ENCODE measurements around the gene MS4A3. TPM values are rescaled to one million over a fixed set of nuclear protein-coding genes. Genes with fewer than 3 reads are reported as not detected.
"Not testable (repeated sequence)": the region's sequence is repeated elsewhere in the genome, so short reads cannot be mapped to it uniquely, and the experiment has no call there.

Gene MS4A3
- total RNA-seq, 2 experiments from 2014 or later: not detected

DNA sequence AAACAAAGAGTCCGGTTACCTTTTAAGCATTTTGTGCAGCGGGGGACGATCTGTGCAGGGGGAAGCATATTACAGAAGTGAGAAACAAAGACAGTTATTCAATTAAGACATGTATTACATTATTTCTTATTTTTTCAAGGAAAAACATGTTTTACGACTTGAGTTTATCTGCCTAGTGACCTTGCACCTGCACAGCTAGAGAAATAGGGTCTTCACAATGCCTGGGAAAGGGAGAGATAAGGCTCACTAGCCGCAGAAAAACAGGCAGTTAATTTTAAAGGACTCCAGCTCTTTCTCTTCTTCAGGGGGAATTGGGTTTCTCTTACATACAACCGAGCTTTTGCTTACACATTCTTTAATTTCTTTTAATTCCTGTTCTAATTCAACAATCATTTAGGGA lies 15.2 kb downstream of the MS4A3 start:
- ATAC-seq; H3K4me3 Mint-ChIP-seq; H3K4me1 Mint-ChIP-seq; H3K9me3 Mint-ChIP-seq (ENCODE audit: low read depth); H3K36me3 Mint-ChIP-seq; DNase-seq; CTCF ChIA-PET; H3K27ac Mint-ChIP-seq; H3K27me3 Mint-ChIP-seq: not testable (repeated sequence)

DNA sequence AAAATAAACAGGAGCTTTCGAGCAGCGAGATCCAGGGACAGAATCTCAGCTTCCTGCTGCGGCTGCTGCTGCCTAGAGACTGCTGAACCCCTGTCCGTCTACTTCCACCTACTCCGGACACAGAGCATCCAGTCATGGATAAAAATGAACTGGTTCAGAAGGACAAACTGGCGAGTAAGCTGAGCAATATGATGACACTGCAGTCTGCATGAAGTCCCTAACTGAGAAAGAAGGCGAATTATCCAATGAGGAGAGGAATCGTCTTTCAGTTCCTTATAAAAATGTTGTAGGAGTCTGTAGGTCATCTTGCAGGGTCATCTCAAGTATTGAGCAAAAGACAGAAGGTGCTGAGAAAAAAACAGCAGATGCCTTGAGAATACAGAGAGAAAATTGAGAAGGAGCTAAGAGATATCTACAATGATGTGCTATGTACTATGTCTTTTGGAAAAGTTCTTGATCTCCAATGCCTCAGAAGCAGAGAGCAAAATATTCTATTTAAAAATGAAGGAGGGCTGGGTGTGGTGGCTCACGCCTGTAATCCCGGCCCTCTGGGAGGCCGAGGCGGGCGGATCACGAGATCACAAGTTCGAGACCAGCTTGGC lies 20.9 kb downstream of the MS4A3 start:
- peaks cover 3% of the 10 kb centered on the region for H3K27me3 Mint-ChIP-seq
- ATAC-seq: no peak
- H3K4me1 Mint-ChIP-seq: no peaks in the 10 kb centered on the region
- CTCF ChIA-PET: no interaction called here
- no peak overlapping the region for H3K4me3 Mint-ChIP-seq
- H3K36me3 Mint-ChIP-seq: no peaks in the 10 kb centered on the region
- no peaks in the 10 kb centered on the region for H3K9me3 Mint-ChIP-seq (ENCODE audit: low read depth)
- no peak overlapping the region for H3K27ac Mint-ChIP-seq
- DNase-seq: no peak

DNA sequence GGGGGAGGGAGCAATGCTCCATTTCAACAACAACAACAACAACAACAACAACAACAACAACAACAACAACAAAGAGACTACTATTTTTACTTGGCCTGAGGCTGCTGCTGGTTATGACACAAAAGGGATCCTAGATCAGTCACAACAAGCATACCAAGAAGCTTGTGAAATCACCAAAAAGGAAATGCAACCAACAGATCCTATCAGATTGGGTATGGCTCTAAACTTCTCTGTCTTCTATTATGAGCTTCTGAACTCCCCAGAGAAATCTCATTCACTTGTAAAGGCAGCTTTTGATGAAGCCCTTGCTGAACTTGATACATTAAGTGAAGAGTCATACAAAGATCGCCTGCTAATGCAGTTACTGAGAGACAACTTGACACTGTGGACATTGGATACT lies 21.5 kb downstream of the MS4A3 start:
- Mint-ChIP-seq H3K27ac (no peak overlapping the region), H3K27me3 (peaks cover 5% of the 10 kb centered on the region), H3K36me3 (no peaks in the 10 kb centered on the region), H3K9me3 (ENCODE audit: low read depth) (no peaks in the 10 kb centered on the region), H3K4me3 (no peak overlapping the region), H3K4me1 (no peaks in the 10 kb centered on the region)
- DNase-seq: no peak
- CTCF ChIA-PET: no interaction called here
- ATAC-seq: no peak

DNA sequence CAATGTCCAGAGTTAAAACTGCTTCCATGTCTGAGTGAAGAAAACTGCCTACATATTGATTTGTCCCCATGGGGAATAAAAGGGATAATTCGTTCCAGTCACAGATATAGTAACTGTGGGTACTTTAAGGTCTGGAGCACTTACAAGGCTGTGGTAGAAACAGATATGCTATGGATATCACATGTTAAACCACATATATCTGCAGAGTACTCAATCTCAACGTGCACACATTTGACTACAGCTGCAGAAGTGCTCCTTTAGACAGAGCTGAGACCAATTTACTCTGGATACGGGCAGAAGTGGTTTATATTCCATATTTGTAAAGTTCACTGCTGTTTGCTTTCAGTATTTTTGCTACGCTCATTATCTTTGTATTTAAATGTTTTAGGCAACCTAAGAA lies 22.3 kb downstream of the MS4A3 start:
- peaks cover 5% of the 10 kb centered on the region for H3K27me3 Mint-ChIP-seq
- H3K27ac Mint-ChIP-seq: no peak overlapping the region
- no peak overlapping the region for H3K4me3 Mint-ChIP-seq
- no peaks in the 10 kb centered on the region for H3K4me1 Mint-ChIP-seq
- CTCF ChIA-PET: no interaction called here
- no peaks in the 10 kb centered on the region for H3K36me3 Mint-ChIP-seq
- ATAC-seq: no peak
- H3K9me3 Mint-ChIP-seq (ENCODE audit: low read depth): no peaks in the 10 kb centered on the region
- no peak for DNase-seq

DNA sequence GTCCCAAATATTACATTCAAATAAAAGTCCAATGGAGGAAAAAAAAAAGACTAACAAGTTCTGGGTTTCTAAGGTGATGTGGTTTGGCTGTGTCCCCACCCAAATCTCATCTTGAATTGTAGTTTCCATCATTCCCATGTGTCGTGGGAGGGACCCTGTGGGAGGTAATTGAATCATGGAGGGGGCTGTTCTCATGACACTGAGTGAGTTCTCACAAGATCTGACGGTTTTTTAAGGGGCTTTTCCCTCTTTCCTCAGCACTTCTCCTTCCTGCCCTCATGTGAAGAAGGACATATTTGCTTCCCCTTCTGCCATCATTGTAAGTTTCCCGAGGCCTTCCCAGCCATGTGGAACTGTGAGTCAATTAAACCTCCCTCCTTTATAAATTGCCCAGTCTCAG lies 24.1 kb downstream of the MS4A3 start:
- H3K4me1 Mint-ChIP-seq: no peaks in the 10 kb centered on the region
- H3K36me3 Mint-ChIP-seq: no peaks in the 10 kb centered on the region
- H3K9me3 Mint-ChIP-seq (ENCODE audit: low read depth): no peaks in the 10 kb centered on the region
- DNase-seq (no peak), ATAC-seq (no peak)
- CTCF ChIA-PET: no interaction called here
- peaks cover 7% of the 10 kb centered on the region for H3K27me3 Mint-ChIP-seq
- no peak overlapping the region for H3K27ac Mint-ChIP-seq
- H3K4me3 Mint-ChIP-seq: no peak overlapping the region

DNA sequence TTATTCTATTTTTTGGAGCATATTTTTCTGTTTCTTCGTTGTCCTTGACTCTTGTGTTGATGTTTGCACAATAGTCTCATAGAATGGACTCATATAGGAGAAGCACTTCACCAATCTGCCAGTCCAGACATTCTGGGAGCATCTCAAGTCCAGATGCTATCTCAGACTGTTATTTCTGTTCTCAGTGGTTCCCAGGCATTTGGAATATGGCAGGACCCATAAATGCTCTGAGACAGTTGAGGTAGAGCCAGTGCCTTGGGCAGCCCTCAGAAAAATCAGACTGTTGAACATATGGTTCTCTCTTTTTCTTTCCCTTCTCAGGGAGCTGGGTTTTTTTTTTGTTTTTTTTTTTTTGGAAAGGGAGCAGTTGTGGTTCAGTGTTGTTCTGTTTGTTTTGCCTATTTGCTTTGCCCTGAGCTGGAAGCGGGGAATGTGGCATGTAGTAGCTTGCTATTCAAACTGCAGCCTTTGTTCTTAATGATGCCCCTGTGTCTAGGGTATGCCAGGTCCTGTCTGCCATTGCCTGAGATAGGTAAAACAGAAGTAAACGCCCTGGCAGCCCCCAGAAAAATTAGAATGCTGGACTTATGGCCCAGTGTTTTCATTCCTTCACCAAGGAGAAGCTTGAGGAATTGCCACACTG lies 28.3 kb downstream of the MS4A3 start:
- CTCF ChIA-PET: interaction anchor here (0.7 kb wide), 1 partner anchor 184 kb away, joined by 3 read pairs; no protein-coding TSS in a partner anchor
- no peak for ATAC-seq
- Mint-ChIP-seq H3K9me3 (ENCODE audit: low read depth) (no peaks in the 10 kb centered on the region), H3K27me3 (peaks cover 7% of the 10 kb centered on the region), H3K4me1 (no peaks in the 10 kb centered on the region), H3K36me3 (no peaks in the 10 kb centered on the region), H3K27ac (no peak overlapping the region), H3K4me3 (no peak overlapping the region)
- DNase-seq: no peak

DNA sequence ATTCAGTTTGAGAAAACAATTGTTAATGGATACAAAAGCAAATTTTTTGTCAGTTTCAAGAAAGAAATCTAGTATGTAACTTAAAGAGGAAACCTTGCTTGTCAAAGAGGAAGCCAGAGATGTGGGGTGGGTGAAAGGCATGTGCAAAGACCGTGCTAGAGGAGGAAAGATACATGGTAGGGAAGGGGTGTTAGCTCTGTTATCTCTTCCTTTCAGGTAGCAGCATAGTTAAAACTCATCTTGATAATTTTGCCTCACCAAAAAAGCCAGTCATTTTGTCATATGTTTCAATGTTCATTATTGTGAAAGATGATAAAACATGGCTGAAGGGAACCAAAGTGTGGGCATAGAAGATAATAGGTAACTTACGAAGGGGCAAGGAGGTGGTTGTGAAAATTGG lies 29.4 kb downstream of the MS4A3 start:
- DNase-seq (no peak), ATAC-seq (no peak)
- CTCF ChIA-PET: no interaction called here
- Mint-ChIP-seq H3K4me1 (no peaks in the 10 kb centered on the region), H3K4me3 (no peak overlapping the region), H3K9me3 (ENCODE audit: low read depth) (no peaks in the 10 kb centered on the region), H3K27me3 (peaks cover 7% of the 10 kb centered on the region), H3K27ac (no peak overlapping the region), H3K36me3 (no peaks in the 10 kb centered on the region)

DNA sequence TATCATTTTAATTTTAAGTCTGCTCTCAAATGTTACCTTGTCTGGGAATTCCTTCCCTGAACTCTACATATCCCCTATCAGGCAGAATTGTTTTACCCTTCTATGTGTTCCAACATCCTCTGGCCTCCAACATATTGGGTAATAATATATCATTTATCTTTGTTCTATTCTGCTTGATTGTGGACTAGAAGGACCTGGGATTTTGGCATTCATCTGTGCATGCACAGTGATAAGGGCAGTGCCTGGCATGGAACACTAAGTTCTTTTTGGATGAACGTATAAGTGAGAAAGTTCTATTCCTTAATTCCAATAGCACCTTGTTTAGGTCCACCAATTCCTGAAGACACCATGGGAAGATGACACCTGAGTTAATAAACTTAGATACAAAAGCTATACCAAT lies 30.8 kb downstream of the MS4A3 start:
- Mint-ChIP-seq H3K4me3 (no peak overlapping the region), H3K27me3 (peaks cover 5% of the 10 kb centered on the region), H3K27ac (no peak overlapping the region), H3K36me3 (no peaks in the 10 kb centered on the region), H3K4me1 (no peaks in the 10 kb centered on the region), H3K9me3 (ENCODE audit: low read depth) (no peaks in the 10 kb centered on the region)
- CTCF ChIA-PET: no interaction called here
- no peak for ATAC-seq
- no peak for DNase-seq

DNA sequence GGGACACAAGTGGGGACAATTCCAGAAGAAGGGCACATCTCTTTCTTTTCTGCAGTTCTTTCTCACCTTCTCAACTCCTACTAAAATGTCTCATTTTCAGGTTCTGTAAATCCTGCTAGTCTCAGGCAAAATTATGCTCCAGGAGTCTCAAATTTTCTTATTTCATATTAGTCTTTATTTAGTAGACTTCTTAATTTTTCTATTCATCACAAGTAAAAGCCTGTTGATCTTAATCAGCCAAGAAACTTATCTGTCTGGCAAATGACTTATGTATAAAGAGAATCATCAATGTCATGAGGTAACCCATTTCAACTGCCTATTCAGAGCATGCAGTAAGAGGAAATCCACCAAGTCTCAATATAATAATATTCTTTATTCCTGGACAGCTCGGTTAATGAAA lies 31.9 kb downstream of the MS4A3 start, which contains the start of gene MS4A2:
Gene MS4A2 (plus strand): TSS at position 301 of the 400 bp plus-strand sequence. CDS start 102 bp downstream, outside the sequence.
- no peak within 1 kb of the TSS for H3K27ac Mint-ChIP-seq
- H3K4me1 Mint-ChIP-seq: no peaks in the 10 kb centered on the region
- H3K27me3 Mint-ChIP-seq: peaks cover 2% of the 10 kb centered on the region
- DNase-seq: no peak
- H3K4me3 Mint-ChIP-seq: no peak within 1 kb of the TSS
- ATAC-seq: no peak
- no peaks in the 10 kb centered on the region for H3K36me3 Mint-ChIP-seq
- no peaks in the 10 kb centered on the region for H3K9me3 Mint-ChIP-seq (ENCODE audit: low read depth)
- CTCF ChIA-PET: no interaction called here

DNA sequence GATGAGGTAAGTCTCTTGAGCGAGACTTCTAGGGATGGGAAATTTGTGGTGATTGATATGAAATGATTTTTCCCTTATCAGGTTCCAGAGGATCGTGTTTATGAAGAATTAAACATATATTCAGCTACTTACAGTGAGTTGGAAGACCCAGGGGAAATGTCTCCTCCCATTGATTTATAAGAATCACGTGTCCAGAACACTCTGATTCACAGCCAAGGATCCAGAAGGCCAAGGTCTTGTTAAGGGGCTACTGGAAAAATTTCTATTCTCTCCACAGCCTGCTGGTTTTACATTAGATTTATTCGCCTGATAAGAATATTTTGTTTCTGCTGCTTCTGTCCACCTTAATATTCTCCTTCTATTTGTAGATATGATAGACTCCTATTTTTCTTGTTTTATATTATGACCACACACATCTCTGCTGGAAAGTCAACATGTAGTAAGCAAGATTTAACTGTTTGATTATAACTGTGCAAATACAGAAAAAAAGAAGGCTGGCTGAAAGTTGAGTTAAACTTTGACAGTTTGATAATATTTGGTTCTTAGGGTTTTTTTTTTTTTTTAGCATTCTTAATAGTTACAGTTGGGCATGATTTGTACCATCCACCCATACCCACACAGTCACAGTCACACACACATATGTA lies 39.1 kb downstream of the MS4A3 start:
- CTCF ChIA-PET: no interaction called here
- no peaks in the 10 kb centered on the region for H3K4me1 Mint-ChIP-seq
- H3K27ac Mint-ChIP-seq: no peak overlapping the region
- DNase-seq: no peak
- H3K4me3 Mint-ChIP-seq: no peak overlapping the region
- H3K27me3 Mint-ChIP-seq: peaks cover 3% of the 10 kb centered on the region
- no peak for ATAC-seq
- no peaks in the 10 kb centered on the region for H3K36me3 Mint-ChIP-seq
- H3K9me3 Mint-ChIP-seq (ENCODE audit: low read depth): no peaks in the 10 kb centered on the region

DNA sequence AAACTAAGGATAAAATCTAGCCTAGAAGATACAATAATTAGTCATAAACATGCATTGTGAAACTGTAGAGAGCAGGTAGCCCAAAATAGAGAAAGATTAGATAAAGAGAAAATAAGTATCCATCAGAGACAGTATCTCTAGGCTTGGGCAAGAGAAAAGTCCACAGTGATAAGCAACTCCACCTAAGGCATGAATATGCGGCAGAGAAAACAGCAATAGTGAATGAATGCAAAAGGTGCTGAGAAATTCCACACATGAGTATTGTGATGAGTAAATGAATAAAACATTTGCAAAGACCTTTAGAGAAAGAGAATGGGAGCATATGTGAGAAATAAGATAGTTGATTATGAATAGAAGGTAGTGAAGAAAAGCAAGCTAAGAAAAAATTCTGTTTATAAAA lies 40.7 kb downstream of the MS4A3 start:
- H3K4me1 Mint-ChIP-seq: no peaks in the 10 kb centered on the region
- CTCF ChIA-PET: no interaction called here
- no peaks in the 10 kb centered on the region for H3K9me3 Mint-ChIP-seq (ENCODE audit: low read depth)
- H3K36me3 Mint-ChIP-seq: no peaks in the 10 kb centered on the region
- ATAC-seq: no peak
- H3K4me3 Mint-ChIP-seq: no peak overlapping the region
- H3K27ac Mint-ChIP-seq: no peak overlapping the region
- H3K27me3 Mint-ChIP-seq: peaks cover 3% of the 10 kb centered on the region
- no peak for DNase-seq

DNA sequence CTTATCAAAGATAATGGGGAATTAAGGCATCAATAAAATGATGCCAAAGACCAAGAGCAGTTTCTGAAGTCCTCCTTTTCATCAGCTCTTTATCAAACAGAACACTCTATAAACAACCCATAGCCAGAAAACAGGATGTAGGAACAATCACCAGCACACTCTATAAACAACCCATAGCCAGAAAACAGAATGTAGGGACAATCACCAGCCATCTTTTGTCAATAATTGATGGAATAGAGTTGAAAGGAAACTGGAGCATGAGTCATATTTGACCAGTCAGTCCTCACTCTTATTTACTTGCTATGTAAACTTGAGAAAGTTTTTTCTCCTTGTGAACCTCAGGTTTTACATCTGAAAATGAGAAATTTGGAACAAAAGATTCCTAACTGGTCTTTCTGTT lies 42.0 kb downstream of the MS4A3 start:
- peaks cover 3% of the 10 kb centered on the region for H3K27me3 Mint-ChIP-seq
- no peak for ATAC-seq
- H3K4me3 Mint-ChIP-seq: no peak overlapping the region
- no peaks in the 10 kb centered on the region for H3K4me1 Mint-ChIP-seq
- no peaks in the 10 kb centered on the region for H3K9me3 Mint-ChIP-seq (ENCODE audit: low read depth)
- DNase-seq: no peak
- CTCF ChIA-PET: no interaction called here
- no peaks in the 10 kb centered on the region for H3K36me3 Mint-ChIP-seq
- no peak overlapping the region for H3K27ac Mint-ChIP-seq

DNA sequence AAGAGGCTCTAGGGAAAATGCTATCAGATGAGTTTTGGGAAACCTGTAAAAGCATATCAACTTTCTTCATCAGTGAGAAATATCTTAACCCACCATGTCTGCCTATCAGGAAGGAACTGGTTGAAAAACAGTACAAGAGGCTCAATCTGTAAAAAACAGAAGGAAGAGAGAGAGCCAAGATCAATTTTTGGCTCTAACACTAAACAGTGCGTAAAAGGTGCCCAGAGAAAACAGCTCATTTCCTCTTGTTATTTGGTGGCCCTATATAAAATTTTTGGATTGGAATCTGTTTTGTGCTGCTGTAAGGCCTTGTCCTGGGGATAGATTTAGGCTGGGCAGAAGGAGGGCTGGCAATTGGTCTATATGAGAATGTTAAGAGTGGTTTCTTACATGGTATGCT lies 44.1 kb downstream of the MS4A3 start:
- no peaks in the 10 kb centered on the region for H3K4me1 Mint-ChIP-seq
- CTCF ChIA-PET: no interaction called here
- no peak overlapping the region for H3K4me3 Mint-ChIP-seq
- peaks cover 4% of the 10 kb centered on the region for H3K27me3 Mint-ChIP-seq
- ATAC-seq (no peak), DNase-seq (no peak)
- H3K36me3 Mint-ChIP-seq: no peaks in the 10 kb centered on the region
- no peak overlapping the region for H3K27ac Mint-ChIP-seq
- H3K9me3 Mint-ChIP-seq (ENCODE audit: low read depth): no peaks in the 10 kb centered on the region

DNA sequence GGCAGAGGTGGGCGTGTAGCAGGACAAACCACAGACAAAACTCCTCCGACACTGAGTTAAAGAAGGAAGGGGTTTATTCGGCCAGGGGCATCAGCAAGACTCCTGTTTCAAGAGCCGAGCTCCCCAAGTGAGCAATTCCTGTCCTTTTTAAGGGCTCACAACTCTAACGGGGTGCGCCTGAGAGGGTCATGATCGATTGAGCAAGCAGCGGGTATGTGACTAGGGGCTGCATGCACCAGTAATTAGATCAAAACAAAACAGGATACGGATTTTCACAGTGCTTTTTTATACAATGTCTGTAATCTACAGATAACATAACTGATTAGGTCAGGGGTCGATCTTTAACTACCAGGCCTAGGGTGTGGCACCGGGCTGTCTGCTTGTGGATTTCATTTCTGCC lies 44.9 kb downstream of the MS4A3 start:
- H3K4me1 Mint-ChIP-seq; H3K36me3 Mint-ChIP-seq; H3K9me3 Mint-ChIP-seq (ENCODE audit: low read depth); H3K4me3 Mint-ChIP-seq; H3K27ac Mint-ChIP-seq; H3K27me3 Mint-ChIP-seq; DNase-seq; ATAC-seq; CTCF ChIA-PET: not testable (repeated sequence)
